ENCODE measurements around the gene EEF1G. TPM values are rescaled to one million over a fixed set of nuclear protein-coding genes. Genes with fewer than 3 reads are reported as not detected.
"Not testable (repeated sequence)": the region's sequence is repeated elsewhere in the genome, so short reads cannot be mapped to it uniquely, and the experiment has no call there.

Gene EEF1G
- total RNA-seq, 6 donors from 2014 or later: 557 to 997 (median 889) TPM

- H3K27ac ChIP-seq: peak overlapping the region in 2 of 4 donors; percentile 15 to 17
- WGBS, 2 donors: 86% methylated on average over 8 of the region's 8 CpGs
- peaks cover 42 to 93% (median 85%) of the 10 kb centered on the region in 4 donors for H3K36me3 ChIP-seq
- no peak overlapping the region for H3K4me3 ChIP-seq
- DNase-seq (no peak), ATAC-seq (ENCODE audit: low FRiP score in 2 of 2) (no peak)
- TF ChIP-seq, protein P1, sequence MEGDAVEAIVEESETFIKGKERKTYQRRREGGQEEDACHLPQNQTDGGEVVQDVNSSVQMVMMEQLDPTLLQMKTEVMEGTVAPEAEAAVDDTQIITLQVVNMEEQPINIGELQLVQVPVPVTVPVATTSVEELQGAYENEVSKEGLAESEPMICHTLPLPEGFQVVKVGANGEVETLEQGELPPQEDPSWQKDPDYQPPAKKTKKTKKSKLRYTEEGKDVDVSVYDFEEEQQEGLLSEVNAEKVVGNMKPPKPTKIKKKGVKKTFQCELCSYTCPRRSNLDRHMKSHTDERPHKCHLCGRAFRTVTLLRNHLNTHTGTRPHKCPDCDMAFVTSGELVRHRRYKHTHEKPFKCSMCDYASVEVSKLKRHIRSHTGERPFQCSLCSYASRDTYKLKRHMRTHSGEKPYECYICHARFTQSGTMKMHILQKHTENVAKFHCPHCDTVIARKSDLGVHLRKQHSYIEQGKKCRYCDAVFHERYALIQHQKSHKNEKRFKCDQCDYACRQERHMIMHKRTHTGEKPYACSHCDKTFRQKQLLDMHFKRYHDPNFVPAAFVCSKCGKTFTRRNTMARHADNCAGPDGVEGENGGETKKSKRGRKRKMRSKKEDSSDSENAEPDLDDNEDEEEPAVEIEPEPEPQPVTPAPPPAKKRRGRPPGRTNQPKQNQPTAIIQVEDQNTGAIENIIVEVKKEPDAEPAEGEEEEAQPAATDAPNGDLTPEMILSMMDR (IDR thresholded peaks at IDR 0.05): no peak
- TF ChIP-seq POLR2A (IDR thresholded peaks at IDR 0.05): no peak
- TF ChIP-seq POLR2AphosphoS5 (IDR thresholded peaks at IDR 0.05): no peak
- no peak for TF ChIP-seq EP300 (IDR thresholded peaks at IDR 0.05)
- H3K27me3 ChIP-seq: no peaks in the 10 kb centered on the region
- H3K9me3 ChIP-seq: no peaks in the 10 kb centered on the region
- peaks cover 0 to 6% (median 3%) of the 10 kb centered on the region in 4 donors for H3K4me1 ChIP-seq
These were observed 6.6 kb downstream of the EEF1G start for GRCh38 chr11:62567018-62567633.

DNA sequence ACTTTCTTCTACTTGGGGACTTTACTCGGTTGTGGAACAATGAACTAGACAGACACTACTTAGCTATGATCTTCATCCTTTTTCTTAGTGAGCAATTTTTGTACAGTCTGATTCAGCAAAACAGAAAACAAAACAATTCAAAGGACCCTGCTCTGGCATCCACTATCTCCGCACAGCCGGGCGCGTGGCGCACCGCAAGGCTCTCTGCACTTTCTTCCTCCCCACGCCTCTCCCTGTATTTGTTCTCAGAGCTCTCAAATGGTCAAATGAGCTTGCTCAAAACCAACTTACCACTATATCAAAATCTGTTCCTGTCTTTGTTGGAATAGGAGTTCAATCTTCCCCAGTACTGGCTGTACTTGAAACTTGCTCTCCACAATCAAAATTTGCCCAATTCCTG lies 7.4 kb downstream of the EEF1G start:
- H3K4me1 ChIP-seq: peaks cover under 1 to 2% (median under 1%) of the 10 kb centered on the region in 4 donors
- WGBS, 2 donors: 95% methylated on average over 8 of the region's 8 CpGs
- no peak overlapping the region for H3K27ac ChIP-seq
- H3K9me3 ChIP-seq: no peaks in the 10 kb centered on the region
- DNase-seq (peak in 1 of 2 donors; percentile 60), ATAC-seq (ENCODE audit: low FRiP score in 2 of 2) (no peak)
- no peaks in the 10 kb centered on the region for H3K27me3 ChIP-seq
- no peak for TF ChIP-seq POLR2A (IDR thresholded peaks at IDR 0.05)
- TF ChIP-seq EP300 (IDR thresholded peaks at IDR 0.05): no peak
- TF ChIP-seq POLR2AphosphoS5 (IDR thresholded peaks at IDR 0.05): no peak
- TF ChIP-seq, protein P1 (IDR thresholded peaks at IDR 0.05): no peak
- no peak overlapping the region for H3K4me3 ChIP-seq
- peaks cover 42 to 90% (median 81%) of the 10 kb centered on the region in 4 donors for H3K36me3 ChIP-seq

DNA sequence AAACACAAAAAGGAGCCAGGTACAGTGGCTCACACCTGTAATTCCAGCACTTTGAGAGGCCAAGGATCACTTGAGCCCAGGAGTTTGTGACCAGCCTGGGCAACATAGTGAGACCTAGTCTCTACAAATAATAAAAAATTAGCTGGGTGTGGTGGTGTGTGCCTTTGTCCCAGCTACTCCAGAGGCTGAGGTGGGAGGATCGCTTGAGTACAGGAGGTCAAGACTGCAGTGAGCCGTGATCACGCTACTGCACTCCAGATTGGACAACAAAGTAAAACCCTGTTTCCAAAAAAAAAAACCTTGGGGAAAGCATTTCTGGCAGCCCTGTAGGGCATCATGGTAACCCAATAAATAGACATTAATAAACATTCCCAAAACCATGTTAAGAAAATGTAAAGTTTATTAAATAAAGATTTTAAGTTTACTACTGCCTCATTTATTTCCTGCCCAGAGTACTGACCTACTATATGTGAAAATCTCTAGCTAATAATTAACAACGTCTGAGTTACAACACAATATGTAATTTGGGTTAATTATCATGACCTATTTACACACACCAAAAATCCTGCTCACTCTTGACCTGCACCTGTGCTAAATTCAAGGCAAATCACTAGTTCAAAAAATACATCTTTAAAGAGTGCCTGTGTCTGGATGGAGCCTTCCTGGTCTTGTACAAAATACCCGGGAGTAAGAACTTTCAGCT lies 8.4 kb downstream of the EEF1G start:
- H3K9me3 ChIP-seq: no peaks in the 10 kb centered on the region
- peaks cover 35 to 81% (median 71%) of the 10 kb centered on the region in 4 donors for H3K36me3 ChIP-seq
- H3K27ac ChIP-seq: no peak overlapping the region
- DNase-seq (no peak), ATAC-seq (ENCODE audit: low FRiP score in 2 of 2) (no peak)
- H3K4me3 ChIP-seq: no peak overlapping the region
- peaks cover 9 to 12% (median 11%) of the 10 kb centered on the region in 4 donors for H3K4me1 ChIP-seq
- 69 to 70% methylated on average over 5 of the region's 5 CpGs for WGBS, 2 donors
- H3K27me3 ChIP-seq: no peaks in the 10 kb centered on the region
- TF ChIP-seq POLR2AphosphoS5 (IDR thresholded peaks at IDR 0.05) (no peak), EP300 (IDR thresholded peaks at IDR 0.05) (no peak), POLR2A (IDR thresholded peaks at IDR 0.05) (no peak)
- TF ChIP-seq, protein P1 (IDR thresholded peaks at IDR 0.05): no peak

- H3K4me1 ChIP-seq: peaks cover 26 to 33% (median 27%) of the 10 kb centered on the region in 4 donors
- not testable (repeated sequence) for H3K4me3 ChIP-seq; H3K9me3 ChIP-seq; DNase-seq; H3K27me3 ChIP-seq; ATAC-seq (ENCODE audit: low FRiP score in 2 of 2)
- WGBS, 2 donors: 77 to 82% methylated on average over 3 of the region's 3 CpGs
- H3K27ac ChIP-seq: peak overlapping the region in 2 of 4 donors; percentile 74 to 80
- peaks cover 17 to 63% (median 54%) of the 10 kb centered on the region in 4 donors for H3K36me3 ChIP-seq
These were observed 11.9 kb downstream of the EEF1G start for GRCh38 chr11:62561677-62562230.

DNA sequence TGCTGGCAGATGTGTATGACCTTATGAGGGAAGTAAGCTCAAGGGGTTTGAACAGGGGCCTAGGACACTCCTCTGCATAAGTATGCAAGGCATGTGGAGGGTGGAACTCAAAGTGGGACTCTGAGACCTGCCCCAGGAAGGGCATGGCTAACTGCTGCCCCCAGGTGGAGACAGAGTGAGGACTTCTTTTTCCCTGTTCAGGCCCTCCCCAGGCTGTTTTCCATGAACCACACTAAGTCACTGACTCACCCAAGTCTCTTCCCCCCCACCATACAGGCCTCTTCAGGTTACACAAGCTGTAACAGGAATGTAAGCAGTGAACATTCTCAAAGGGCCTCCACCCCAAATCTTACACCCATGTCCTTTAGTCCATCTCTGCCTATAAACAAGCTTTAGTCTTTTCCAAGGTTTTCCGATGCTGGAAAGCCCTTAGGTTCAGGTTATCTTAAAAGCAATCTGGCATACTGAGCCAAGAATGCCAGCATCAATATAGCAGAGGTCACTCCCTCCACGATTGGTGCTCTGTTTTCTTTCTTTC lies 13.1 kb downstream of the EEF1G start:
- TF ChIP-seq POLR2AphosphoS5 (IDR thresholded peaks at IDR 0.05): peak; percentile 54 to 77
- TF ChIP-seq, protein P1 (IDR thresholded peaks at IDR 0.05): peak; percentile 79 to 92 (median 86)
- TF ChIP-seq POLR2A (IDR thresholded peaks at IDR 0.05): no peak
- TF ChIP-seq EP300 (IDR thresholded peaks at IDR 0.05): peak in 2 of 4 donors; percentile 38 to 43
- H3K4me3 ChIP-seq: no peak overlapping the region
- peak overlapping the region; percentile 74 to 84 (median 78) for H3K27ac ChIP-seq
- no peaks in the 10 kb centered on the region for H3K27me3 ChIP-seq
- ATAC-seq (ENCODE audit: low FRiP score in 2 of 2) (peak; percentile 86 to 94), DNase-seq (peak in 1 of 2 donors; percentile 96)
- H3K36me3 ChIP-seq: peaks cover 8 to 53% (median 43%) of the 10 kb centered on the region in 4 donors
- H3K9me3 ChIP-seq: no peaks in the 10 kb centered on the region
- WGBS, 2 donors: 39 to 52% methylated on average over 2 of the region's 2 CpGs
- H3K4me1 ChIP-seq: peaks cover 37 to 44% (median 38%) of the 10 kb centered on the region in 4 donors

DNA sequence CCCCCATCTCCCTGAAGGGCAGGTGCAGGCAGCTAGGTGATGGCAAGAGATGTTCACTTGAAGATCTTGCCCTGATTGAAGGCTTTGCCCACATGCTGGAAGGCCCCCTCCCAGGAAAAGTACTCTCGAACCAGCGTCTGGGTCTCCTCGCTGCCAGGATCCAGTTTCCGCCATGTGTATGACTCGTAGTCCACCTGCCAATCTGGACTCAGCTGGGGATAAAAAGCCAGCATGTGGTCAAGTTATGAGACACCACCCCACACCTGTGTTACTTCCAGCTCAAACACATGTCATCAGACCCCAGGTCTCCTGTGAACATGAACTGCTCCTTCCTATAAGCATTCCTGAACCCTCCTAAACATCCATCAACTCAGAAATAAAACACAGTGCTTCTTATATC lies 14.1 kb downstream of the EEF1G start:
- DNase-seq; ATAC-seq (ENCODE audit: low FRiP score in 2 of 2); H3K4me3 ChIP-seq; H3K9me3 ChIP-seq; H3K27me3 ChIP-seq: not testable (repeated sequence)
- peak overlapping the region; percentile 52 to 84 (median 70) for H3K27ac ChIP-seq
- H3K4me1 ChIP-seq: peaks cover 47 to 54% (median 48%) of the 10 kb centered on the region in 4 donors
- WGBS, 2 donors: 84 to 96% methylated on average over 5 of the region's 5 CpGs
- H3K36me3 ChIP-seq: peaks cover 8 to 43% (median 34%) of the 10 kb centered on the region in 4 donors
